ENCODE results near the gene SPOCK1.

SPOCK1 gene

DNA sequence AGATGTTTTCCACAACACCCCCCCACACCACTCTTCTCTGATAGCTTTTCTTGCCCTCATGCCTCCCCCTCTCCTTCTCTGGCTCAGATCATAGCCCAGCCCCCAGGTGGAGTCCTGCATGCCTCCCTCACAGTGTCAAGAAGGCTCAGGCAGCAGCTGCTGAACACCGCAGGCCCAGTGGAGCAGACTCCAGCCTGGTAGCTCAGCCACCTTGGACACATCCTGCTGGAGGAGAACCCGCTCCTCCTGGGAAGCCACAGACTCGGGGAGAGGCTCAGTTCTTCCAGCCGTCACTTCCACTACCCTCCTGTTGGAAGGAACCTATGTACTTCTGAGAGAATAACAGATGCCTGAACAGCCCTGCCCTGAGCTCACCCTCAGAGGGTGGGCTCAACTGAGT, 143.4 kb downstream of the SPOCK1 start:
- DNase-seq: no peak

DNA sequence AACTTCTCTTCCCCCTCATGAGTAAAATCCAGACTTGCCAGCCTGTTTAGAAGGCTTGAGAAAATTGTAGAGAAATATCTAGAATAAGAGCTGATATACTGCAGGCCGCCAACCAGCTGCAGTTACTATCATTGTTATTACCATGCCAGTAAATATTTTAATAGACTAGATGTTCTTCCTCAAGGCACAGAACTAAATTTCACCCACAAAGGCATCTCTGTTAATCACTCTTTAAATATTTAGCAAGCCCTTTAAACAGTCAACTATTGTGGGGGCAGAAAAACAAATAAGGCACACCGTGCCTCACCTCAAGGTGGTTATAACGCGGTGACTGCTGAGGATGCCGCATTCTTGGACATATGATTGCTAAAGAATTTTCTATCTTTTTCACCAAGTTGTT, 147.0 kb downstream of the SPOCK1 start:
- no peak for DNase-seq

DNA sequence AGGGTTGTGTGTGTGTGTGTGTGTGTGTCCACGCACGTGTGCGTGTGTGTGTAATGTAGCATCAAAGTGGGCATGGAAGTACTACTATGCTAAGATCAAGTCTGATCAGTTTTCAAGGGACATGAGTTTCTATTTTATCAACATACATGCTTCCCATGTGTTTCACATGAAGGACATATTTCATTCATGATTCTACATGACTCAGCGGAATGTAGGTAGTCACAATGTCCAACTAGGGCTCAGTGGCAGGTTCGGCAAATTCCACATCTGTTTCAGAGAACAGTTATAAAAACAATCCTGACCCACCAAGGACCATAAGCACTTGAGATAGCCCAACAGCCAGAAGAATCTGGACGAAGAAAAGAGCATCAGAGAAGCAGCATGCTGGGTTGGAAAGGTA, 148.3 kb downstream of the SPOCK1 start:
- no peak for DNase-seq

DNA sequence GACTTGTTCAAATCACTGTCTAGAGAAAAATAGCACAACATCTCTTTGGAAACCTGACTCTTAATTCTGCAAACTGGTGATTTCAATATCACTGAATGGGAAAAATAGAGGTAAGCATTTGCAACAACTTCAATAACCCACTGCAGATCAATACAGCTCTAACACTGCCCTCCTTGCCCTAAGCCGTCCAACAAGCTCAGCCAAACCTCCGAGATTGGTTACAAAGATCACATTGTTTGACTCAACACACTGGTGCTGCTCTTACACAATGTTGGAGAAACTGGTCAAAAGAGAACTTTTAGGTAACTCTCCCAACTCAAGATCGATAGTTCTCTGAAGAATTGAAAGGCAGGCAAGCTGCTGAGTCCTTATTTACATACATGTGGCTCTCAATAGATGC, 150.4 kb downstream of the SPOCK1 start:
- DNase-seq: no peak

DNA sequence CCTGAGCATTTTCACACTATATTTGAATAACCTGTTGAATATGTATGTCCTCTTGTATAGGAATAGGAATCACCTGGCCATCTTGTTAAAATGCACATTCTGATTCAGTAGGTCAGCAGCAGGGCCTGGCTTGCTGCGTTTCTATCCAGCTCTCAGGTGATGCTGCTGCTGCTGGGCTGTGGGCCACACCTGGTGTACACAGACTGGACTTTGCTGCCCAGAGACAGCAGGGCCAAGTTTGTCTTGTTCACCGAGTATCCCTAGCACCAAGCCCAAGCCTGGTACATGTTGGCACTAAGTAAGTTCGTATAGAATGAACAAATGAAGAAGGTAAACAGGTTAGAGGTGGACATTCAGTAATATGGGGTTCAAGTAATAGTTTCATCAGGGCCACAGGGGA, 151.3 kb downstream of the SPOCK1 start:
- no peak for DNase-seq

DNA sequence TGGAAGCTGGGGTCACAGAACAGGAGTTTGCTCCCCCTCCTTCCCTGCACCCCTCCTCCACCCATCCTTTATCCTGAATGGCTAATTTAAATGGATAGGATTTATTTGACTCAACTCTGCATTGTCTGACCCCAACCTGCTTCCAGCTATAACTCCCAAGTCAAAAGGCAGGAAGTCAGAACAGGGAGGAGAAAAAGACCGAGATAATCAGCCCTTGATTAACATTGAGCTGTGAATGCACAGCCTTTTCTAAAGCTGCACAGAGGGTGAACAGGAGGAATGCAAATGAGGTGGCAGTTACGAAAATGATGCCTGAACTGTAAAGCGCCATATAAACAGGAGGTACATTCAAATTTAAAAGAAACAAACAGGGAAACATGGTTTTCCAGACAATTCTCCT, 152.8 kb downstream of the SPOCK1 start:
- DNase-seq: no peak

DNA sequence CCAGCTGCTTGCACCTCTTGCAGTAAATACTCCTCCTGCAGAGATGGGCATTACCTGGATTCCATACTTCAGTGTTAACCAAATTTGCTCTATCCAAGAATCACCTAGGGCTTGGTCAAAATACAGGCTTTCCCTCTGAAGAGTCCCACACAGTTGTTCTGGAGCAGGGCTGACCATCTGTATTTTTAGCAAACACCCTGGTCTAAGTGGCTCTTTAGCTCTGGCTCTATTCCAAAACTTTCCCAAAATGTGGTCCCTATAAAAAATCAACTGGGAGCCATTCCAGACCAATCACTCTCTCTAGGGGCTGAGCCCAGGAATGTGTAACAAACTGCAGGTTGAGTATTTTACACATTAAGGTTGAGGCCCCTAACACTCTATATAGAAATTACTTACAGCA, 153.7 kb downstream of the SPOCK1 start:
- DNase-seq: no peak

DNA sequence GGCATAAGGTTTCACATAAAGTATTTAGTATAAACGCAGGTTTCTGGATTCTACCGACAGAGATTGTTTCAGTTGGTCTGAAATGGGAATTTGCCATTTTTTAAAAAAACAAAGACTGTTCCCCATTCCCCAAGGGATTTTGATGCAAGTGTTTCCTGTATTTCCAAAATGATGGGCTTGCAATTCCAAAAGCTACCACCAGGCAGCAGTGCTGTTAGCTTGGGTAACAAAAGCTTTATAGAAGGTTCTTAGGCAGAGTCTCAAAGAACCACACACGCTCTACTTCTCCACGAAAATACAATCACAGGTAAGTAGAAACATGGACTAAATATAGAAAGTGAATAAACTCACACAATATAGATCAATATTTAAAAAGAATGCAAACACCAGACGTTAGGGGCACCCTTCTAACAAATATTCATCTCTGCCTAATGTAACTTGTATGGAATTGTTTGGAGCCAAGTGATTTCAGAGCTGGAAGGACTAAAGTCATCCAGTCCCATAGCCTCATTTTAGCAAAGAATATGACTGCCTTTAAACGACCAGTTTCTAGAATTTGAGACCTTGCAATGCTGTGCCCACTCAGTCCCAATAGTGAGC, 154.3 kb downstream of the SPOCK1 start:
- no peak for DNase-seq

DNA sequence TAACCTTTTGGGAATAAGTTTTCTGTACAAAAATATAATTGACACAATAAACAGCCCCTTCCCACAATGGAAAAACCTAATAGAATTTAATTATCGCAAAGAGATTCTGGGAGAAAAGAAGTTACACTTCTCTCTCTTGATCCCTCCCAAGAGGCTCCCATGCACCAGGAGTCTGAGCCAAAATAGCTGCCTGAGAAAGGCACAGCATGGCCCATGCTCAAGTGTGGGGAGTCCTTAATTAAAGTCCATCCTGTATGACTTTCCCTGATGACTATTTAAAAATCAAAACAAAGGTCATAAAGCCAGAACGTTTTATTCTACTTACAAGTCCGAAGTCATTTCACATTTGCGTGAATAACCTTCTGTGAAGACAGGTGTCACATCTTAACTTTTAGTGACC, 155.1 kb downstream of the SPOCK1 start:
- no peak for DNase-seq

DNA sequence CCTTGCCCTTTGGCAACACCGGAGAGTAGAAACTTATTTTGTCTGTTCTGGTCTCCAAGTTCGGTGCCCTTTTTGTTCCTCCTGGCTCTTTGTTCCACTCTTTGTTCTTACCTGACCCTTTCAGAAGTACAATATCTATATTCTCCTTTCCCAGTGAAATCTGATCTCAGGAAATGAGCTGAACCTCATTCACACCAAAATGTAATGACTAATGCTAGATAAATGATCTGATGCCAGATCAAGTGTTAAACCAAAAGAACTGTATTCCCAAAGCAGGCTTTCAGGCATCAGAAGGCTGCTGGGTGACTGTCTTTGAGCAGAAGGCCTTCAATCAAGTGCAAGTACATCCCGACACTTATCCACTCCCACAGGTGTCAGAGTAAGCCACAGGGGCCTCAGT, 156.4 kb downstream of the SPOCK1 start:
- DNase-seq: no peak

DNA sequence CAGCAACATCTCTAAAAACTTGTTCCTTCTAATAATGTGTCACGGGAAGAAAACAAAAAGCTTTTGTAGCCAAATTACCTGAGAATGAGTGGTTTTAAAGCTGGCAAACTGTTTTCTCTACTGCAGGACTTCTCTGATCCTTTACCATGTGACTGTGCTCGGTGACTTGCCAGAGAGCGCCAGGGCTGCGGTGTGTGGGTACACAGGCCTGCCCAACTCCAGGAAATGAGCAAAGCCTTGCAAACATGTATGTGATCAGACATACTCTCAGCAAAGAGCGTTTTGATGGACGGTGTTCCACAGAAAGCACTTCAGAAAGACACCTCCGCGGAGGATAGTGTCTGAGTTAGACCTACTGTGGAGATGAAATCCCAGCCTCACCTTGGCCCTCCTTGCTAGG, 157.3 kb downstream of the SPOCK1 start:
- no peak for DNase-seq

DNA sequence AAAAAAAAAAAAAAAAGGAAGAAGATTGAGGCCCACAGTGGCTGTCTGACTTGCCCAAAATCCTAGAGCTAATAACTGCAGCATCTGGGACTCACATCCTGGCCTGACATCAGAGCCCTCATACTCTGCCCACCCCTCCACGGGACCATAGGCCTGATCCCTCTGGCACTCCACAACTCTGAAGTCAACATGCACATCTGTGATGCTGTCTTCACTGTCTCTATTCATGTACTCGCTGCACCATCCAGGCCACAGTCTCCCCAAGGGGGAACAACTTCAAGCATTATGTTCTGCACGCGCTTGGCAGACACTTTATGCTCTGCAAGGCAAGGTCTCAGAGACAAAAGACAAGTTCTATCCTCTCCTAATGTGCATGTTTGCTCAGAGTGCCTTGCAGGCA, 158.2 kb downstream of the SPOCK1 start:
- no peak for DNase-seq

DNA sequence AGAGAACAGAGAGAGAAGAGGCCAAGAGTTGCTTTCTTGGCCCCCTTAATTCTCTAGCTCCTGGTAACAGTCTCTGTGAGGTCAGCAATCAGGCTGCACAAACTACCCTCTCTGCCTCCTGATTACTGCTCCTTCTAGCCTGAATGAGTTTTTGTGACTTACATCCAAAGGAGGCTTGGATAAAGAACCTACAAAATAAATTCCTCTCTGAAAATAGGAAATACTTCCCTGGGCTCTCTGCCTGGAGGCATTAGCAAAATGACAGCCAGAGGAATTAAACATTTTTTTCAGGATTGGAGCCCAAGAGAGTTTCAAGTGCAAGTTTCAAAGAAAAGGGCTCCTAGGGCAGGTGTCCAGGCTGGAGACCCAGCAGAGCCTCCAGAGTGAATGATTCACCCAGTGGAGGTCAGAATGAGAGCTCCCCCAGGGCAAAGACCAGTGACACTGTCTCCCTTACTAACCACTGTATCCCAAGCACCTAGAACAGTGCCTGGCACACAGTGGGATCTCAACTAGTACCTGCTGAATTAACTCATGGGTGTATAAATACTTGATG, 162.5 kb downstream of the SPOCK1 start:
- no peak for DNase-seq

DNA sequence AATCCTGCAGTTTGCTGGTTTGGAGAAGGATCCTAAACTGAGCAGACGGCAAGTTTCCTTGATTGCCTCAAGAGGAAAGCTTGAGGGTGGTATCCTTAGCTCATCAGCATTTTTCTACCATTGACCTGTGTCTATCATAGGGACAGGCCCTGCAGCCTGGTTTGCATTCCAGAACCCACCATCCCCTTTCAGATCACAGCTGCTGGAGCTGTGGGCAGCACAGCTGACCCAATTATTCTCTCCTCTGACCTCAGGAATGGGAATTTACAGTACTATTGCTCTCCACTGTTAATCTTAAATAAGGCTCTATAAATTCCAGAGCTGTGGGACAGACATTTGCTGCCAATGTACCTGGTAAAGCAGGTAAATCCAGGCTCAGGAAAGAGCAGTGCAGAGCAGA, 163.0 kb downstream of the SPOCK1 start:
- DNase-seq: no peak

DNA sequence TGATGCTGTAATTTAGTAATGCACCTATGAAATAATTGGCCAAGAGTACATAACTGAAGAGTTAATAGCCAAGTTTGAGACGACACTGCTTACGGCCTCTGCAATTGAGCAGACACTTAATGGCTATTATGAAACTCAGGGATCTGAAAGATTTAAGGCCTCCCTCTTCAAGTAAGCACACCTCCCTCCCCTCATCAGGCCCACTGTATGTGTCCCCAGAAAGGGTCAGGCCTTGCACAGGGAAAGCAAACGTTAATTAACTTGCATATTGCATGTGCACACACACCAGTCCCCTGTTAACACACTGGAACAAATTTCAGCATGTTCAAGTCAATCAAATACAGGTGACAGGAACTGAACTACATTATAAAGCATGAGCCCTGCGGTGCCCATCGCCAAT, 163.6 kb downstream of the SPOCK1 start:
- no peak for DNase-seq

DNA sequence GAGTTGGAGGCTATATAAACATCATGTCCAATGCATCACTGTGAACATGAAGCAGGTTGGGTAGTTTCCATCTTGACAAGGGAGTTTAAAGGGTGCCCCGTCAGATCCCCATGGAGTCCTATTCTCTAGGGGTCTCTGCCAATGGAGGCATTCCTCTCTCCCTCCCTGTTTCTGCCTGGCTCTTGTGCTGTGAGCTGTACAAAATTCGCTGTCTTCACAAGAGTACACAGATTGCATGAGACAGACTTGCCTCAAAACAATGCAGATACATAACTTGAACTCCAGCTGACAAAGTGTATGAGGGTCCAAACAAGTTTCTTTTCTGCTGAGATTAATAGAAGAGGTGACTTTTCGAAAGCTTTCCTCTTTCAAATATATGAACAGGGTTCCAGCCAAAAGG, 165.2 kb downstream of the SPOCK1 start:
- no peak for DNase-seq

DNA sequence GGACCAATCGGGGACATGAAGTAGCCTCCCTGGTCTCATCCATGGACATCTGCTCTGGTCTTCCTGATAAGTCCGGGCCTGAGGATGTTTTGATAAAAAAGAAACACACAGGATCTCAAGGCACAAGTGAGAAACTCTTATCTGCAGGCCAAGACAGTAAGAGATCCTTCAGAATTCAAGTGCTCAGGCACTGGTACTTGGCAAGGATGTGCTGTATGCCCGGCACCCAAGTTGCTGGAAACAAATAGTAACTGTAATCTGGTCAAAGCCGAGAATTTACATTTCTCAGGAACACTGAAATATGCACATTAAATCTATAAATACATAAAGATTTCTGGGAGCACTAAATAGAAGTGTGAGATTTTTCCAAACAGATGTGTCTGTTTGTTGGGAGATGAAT, 165.7 kb downstream of the SPOCK1 start:
- DNase-seq: no peak

DNA sequence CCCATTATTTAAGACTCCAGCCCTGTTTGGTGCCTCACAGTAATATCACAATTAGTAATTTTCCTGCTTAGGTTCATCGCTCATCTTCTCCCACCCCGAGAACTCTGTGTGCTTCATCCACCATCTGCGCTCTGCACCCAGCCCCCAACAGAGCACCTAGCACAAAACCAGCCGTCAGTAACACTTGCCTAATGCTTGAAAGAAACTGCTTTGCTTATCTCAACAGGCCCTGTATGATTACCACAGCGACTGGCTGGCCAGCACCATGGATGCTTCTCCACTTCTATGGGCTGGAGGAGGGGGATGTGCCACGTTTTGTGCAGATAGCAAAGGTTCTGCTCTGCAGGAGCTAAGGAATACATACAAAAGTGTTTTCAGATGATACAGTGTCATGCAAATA, 166.8 kb downstream of the SPOCK1 start:
- no peak for DNase-seq

DNA sequence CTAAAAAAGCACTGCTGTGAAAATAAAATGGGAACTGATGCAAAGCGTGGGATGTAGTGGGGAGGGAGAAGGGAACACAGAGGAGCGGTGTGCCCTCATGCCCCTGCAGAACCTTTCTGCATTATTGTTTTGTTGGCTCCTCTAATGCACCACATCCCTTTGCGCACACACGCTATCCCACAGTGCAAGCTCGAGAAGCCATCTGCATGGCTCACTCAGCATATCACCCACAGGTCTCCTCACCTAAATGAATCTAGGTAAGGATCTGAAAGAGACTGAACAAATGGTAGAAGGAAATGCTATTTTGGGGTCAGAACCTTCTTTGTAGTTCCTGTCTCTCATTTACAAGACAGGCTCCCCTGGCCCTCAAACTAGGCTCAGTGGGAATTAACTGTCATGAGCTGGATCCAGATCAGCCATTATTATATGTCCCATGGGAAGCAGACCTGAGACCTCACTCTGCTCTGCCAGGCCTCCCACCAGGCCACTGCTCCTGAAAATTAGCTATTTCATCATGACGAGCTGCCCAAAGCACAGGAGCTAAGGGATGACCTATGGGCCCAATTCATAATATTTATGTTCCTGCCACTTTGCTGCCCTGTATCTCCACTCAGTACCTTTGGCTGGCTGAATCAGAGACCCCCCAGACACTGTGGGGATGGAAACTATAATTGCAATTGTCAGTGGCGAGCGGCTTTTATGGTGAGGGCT, 169.4 kb downstream of the SPOCK1 start:
- no peak for DNase-seq

DNA sequence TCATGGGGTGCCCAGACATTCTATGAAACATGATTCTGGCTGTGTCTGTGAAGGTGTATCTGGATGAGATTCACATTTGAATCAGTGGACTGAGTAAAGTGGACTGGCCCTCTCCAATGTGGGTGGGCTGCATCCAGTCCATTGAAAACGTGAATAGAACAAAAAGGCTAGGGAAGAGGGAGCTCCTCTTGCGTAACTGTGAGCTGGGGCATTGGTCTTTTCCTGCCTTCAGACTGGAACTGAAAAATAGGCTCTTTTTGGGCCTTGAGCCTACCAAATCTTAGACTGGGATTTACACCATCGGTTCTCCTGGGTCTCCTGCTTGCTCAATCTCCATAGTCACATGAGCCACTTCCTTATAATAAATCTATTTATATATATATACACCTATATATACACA, 170.1 kb downstream of the SPOCK1 start:
- DNase-seq: no peak

DNA sequence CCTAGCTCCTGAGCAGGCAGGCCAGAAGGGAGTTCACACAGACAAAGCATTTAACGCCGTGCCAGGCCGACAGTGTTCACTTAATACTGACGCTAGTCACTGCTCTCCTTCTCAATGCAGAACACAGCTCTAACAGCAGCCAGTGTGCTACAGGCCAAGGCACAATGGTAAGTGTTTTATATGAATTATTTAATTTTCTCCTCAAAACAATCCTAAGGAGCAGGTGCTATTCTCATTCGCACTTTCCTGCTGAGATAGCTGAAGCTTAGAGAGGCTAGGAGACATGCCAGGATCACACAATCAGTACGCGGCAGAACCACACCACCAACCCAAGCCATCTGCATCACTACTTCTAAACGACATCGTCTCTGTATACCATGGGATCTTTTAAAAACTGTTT, 170.7 kb downstream of the SPOCK1 start:
- DNase-seq: no peak

DNA sequence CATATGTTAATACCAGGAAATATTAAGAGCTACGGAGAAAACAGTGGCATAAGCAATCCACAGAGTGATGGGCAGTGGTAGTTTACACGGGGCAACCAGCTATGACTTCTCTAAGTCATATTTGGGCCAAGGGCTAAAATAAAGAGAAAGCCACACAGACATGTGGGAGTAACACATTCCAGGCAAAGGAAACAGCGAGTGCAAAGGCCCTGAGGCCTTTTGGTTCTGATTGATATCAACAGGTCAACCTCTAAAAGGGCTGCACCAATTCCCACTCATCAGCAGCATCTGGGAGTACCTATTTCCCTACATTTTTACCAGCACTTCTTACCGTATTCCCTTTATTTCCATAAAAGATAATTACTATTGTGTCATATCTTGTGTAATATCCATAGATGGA, 173.4 kb downstream of the SPOCK1 start:
- DNase-seq: no peak

DNA sequence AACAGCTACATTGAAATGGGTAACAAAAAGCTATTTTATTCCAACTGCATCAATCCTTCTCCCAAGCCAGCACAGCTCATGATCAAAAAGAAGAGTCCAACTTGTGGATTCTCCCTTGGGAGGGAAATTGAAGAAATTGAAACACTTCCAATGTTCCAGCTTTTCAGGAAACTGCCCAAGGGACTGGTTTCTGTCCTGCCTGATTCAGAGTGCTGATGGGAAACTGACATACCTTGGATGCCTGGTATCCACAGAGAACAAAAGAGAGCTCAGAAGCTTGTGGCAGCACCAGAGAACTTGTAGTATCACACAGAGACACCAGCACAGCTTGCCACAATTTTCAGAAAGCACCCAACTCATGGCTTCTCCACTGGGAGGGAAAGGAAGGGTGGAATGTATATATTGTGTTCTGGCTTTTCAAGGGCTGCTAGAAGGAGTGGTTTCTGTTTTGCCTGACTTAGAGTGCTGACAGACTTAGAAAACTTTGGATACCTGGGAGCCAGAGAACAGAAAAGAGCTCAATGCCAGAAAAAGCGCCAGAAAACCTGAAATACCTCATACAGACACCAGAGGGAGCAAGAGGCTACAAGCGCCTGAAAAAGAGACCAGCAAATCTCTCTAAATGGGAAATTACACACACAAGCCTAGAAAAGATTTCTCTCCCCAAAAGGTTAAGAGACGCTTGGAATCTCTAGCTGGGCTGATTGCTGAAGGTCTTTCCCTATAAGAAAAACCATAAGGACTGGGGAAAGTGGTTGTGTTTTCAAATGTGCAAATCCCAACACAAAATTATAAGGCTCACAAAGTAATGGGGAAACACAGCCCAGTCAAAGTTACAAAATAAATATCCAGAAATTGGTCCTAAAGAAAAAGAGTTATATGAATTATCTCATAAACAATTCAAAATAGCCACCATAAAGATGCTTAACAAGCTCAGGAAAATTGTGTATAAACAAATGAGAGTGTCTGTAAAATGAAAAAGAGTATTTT, 178.8 kb downstream of the SPOCK1 start:
- no peak for DNase-seq

DNA sequence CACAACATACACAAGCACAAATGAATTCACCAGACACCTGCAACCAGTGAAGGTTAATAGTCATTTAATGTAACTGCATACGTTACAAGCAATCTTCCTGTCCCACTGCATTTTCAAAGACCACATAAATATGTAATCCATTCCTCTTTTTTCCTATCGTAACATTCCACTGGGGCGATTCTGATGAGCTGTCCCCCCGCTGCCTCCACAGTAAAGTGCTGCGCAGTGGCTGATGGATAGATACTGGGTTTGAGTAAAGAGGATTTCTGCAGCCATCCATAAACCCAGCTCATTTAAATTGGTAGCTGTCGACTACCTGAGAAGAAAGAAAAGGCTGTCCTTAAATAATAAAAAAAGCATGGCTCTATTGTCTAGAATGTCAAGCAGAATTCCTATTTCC, 181.1 kb downstream of the SPOCK1 start:
- no peak for DNase-seq
